ENCODE measurements around the gene SLC25A15. TPM values are rescaled to one million over a fixed set of nuclear protein-coding genes. Genes with fewer than 3 reads are reported as not detected.

The SLC25A15 gene
- 19.6 and 20.3 TPM in 2 replicates for total RNA-seq (2021)
- percentile 59 among the genes with signal in this experiment for Bru-seq, nascent RNA
- percentile 53 among the genes with signal in this experiment for BruChase-seq, experiment 1, labeled RNA remaining after a 2-hour chase
- percentile 63 among the genes with signal in this experiment for BruChase-seq, experiment 2, labeled RNA remaining after a 6-hour chase
- long read RNA-seq, partial matches to known transcripts, result 2 of 8 reads
- long read RNA-seq, other reads (novel, unspliced or antisense), result 3 of 8 reads

GRCh38 chr13:40789275-40790153, at the start of gene SLC25A15:
Gene SLC25A15, plus strand, starts transcription at chr13:40789611. Its CDS starts 3,616 bp downstream, at chr13:40793227.
- no peak for TF ChIP-seq CTCF (conservative IDR thresholded peaks at IDR 0.05; ENCODE audit: low read depth, low read length)
- no peak for TF ChIP-seq EZH2 (IDR thresholded peaks at IDR 0.05; ENCODE audit: borderline replicate concordance, low read depth, low read length, poor library complexity, severe bottlenecking)
- no peaks in the 10 kb centered on the region for H3K27me3 ChIP-seq (replicated peaks; ENCODE audit: insufficient read depth, low read depth, low read length, poor library complexity)
- H3K9me3 ChIP-seq (ENCODE audit: low read depth, low read length, poor library complexity, severe bottlenecking), result no peaks in the 10 kb centered on the region
- H3K27ac ChIP-seq (ENCODE audit: low read depth, low read length, poor library complexity, severe bottlenecking), result peak within 1 kb of the TSS; percentile 77
- intact Hi-C loops (cut with micrococcal nuclease; ENCODE audit: unreplicated experiment), result no loop called here
- DNase-seq (ENCODE audit: low spot score), result peak; percentile 71
- H3K36me3 ChIP-seq (ENCODE audit: insufficient read depth, low read length, poor library complexity, severe bottlenecking), result no peaks in the 10 kb centered on the region
- no TSS peak for BruUV-seq (replicated peaks)
- peak within 1 kb of the TSS; percentile 75 for H3K4me3 ChIP-seq (ENCODE audit: low read depth, low read length, poor library complexity, severe bottlenecking)
- ChIA-PET CTCF (no interaction called here), POLR2A (ENCODE audit: low non-redundant PET) (no interaction called here)
- H3K4me1 ChIP-seq (ENCODE audit: insufficient read depth, low read length, poor library complexity, severe bottlenecking), result no peaks in the 10 kb centered on the region

GRCh38 chr13:40749327-40749726, 40.1 kb upstream of the SLC25A15 start:
- ChIA-PET CTCF (no interaction called here), POLR2A (ENCODE audit: low non-redundant PET) (no interaction called here)
- DNase-seq (ENCODE audit: low spot score), result no peak
- H3K27ac ChIP-seq (ENCODE audit: low read depth, low read length, poor library complexity, severe bottlenecking), result no peak overlapping the region
- H3K4me1 ChIP-seq (ENCODE audit: insufficient read depth, low read length, poor library complexity, severe bottlenecking), result no peaks in the 10 kb centered on the region
- no peaks in the 10 kb centered on the region for H3K9me3 ChIP-seq (ENCODE audit: low read depth, low read length, poor library complexity, severe bottlenecking)
- intact Hi-C loops (cut with micrococcal nuclease; ENCODE audit: unreplicated experiment), result no loop called here
- H3K27me3 ChIP-seq (replicated peaks; ENCODE audit: insufficient read depth, low read depth, low read length, poor library complexity), result no peaks in the 10 kb centered on the region
- H3K36me3 ChIP-seq (ENCODE audit: insufficient read depth, low read length, poor library complexity, severe bottlenecking), result peaks cover 11% of the 10 kb centered on the region
- no peak for TF ChIP-seq EZH2 (IDR thresholded peaks at IDR 0.05; ENCODE audit: borderline replicate concordance, low read depth, low read length, poor library complexity, severe bottlenecking)
- peak; percentile 26; the same call in 1 of the 2 replicates for TF ChIP-seq CTCF (conservative IDR thresholded peaks at IDR 0.05; ENCODE audit: low read depth, low read length)
- no peak overlapping the region for H3K4me3 ChIP-seq (ENCODE audit: low read depth, low read length, poor library complexity, severe bottlenecking)
- no TSS peak for BruUV-seq (replicated peaks)

GRCh38 chr13:40755082-40755700, 34.2 kb upstream of the SLC25A15 start:
- ChIA-PET POLR2A (ENCODE audit: low non-redundant PET) (no interaction called here), CTCF (no interaction called here)
- intact Hi-C loops (cut with micrococcal nuclease; ENCODE audit: unreplicated experiment), result no loop called here
- no peak overlapping the region for H3K4me3 ChIP-seq (ENCODE audit: low read depth, low read length, poor library complexity, severe bottlenecking)
- no peaks in the 10 kb centered on the region for H3K27me3 ChIP-seq (replicated peaks; ENCODE audit: insufficient read depth, low read depth, low read length, poor library complexity)
- peaks cover 26% of the 10 kb centered on the region for H3K36me3 ChIP-seq (ENCODE audit: insufficient read depth, low read length, poor library complexity, severe bottlenecking)
- no peak for TF ChIP-seq CTCF (conservative IDR thresholded peaks at IDR 0.05; ENCODE audit: low read depth, low read length)
- TF ChIP-seq EZH2 (IDR thresholded peaks at IDR 0.05; ENCODE audit: borderline replicate concordance, low read depth, low read length, poor library complexity, severe bottlenecking), result no peak
- no peak overlapping the region for H3K27ac ChIP-seq (ENCODE audit: low read depth, low read length, poor library complexity, severe bottlenecking)
- no peaks in the 10 kb centered on the region for H3K9me3 ChIP-seq (ENCODE audit: low read depth, low read length, poor library complexity, severe bottlenecking)
- no peak for DNase-seq (ENCODE audit: low spot score)
- no TSS peak for BruUV-seq (replicated peaks)
- H3K4me1 ChIP-seq (ENCODE audit: insufficient read depth, low read length, poor library complexity, severe bottlenecking), result no peaks in the 10 kb centered on the region

All from A673 (cell line).